ENCODE results near the gene TTLL9. TPM values are rescaled to one million over a fixed set of nuclear protein-coding genes. Genes with fewer than 3 reads are reported as not detected.
"Not testable (repeated sequence)": the region's sequence is repeated elsewhere in the genome, so short reads cannot be mapped to it uniquely, and the experiment has no call there.

Gene TTLL9
- polyA plus RNA-seq, 1 donor = 0.29 TPM

DNA sequence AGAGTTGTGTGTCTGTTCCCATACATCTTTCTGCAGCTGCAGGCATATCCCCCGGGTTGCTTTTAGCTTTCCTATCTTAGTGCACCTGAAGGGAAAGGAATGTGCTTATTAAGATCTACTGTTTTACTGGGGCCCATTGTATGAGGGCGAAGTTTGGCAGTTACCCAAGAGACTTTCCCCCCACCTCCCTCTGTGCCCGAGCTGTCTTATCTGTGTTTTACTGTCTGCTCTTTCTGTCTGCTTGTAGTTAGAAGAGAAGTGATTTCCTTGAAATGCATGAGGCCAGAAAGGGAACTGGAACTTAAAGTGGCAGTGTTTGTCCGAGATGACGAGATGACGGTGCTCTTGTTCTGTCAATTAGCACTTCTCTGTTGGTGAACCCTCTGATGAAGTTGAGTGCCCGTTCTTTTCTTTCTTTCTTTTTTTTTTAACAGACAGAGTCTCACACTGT, 47.6 kb downstream of the TTLL9 start:
- DNase-seq (ENCODE audit: low read depth) = not testable (repeated sequence)

DNA sequence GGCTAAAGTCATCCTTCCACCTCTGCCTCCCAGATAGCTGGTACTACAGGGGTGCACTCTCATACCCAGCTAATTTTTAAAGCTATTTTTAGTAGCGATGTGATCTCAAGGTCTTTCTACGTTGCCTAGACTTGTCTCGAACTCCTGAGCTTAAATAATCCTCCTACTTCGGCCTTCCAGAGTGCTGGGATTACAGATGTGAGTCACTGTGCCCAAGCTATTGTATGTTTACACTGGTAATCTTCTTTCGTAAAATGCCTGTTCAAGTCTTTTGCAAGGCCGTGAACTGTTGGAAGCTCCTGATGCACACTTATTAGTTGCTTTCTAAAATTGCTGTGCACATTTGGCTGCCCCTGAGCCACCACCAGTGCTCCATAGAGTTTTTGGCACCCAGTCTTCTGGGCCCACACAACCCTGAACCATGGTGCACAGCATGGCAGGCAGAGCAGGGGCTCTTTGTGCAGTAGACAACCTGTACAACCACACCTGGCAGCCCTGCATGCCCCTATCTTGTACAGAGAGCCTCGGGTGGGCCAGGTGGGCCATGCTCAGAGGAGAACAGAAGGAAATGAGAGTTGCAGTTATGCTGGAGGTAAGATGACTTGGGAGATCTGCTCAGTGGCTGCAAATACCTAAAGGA, 48.2 kb downstream of the TTLL9 start:
- no peak for DNase-seq (ENCODE audit: low read depth)

DNA sequence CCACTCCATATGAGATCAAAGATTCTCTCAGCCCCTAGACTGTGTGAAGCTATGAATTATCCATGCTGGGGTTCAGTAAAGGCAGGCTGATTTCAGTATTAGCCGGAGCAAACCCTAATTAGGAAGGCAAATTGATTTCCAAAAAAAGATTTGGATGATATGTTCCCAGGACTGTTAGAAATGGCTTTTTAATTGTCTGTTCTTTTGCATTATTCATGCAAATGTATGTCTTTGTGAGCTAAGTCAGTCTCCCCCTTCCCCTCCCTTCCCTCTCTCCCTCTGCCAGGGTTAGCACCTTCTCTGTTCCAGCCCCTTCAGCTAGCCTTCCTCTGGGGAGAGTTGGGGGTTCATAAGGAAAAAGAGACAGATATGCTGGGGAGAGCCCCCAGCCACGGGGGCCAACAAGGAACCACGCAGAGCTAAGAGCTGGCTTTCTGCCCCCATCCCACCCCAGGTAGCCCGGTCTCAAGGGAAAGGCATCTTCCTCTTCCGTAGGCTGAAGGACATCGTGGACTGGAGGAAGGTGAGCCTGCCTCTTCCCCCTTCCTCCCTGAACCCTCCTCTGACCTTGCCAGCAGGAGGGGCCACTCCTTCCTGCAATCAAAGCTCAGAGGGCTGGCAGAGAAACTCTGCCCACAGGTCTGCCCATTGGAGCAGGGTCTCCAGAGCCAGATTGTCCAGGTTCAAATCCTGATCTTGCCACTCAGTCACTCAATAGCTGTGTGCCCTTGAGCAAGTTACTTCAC, 49.1 kb downstream of the TTLL9 start:
- DNase-seq (ENCODE audit: low read depth) = no peak

DNA sequence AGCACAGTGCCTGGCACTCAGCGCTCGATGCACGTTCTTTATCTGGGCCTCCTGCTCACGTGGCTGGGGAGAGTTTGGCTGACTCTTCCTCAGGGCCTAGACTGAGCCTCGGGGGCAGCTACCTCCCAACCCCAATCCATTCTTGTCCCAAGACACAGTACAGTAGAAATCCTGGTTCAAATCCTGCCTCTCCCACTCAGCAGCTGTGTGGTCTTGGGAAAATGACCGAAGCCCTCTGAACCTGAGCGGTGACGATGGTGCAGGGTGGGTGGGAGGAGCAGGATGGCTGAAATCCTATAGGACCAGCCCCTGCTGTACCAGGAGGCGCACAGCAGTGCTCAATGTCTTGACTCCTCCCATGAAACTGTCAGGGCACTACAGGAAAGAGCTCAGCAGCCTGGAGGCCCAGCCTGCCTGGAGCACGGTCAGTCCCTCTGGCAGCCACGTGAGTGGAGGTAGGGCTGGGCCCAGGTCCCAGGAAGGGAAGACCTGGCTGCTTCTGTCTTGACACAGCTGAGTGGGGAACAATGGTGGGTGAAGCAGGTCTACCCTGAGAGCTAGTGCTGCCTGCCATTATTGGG, 49.9 kb downstream of the TTLL9 start:
- no peak for DNase-seq (ENCODE audit: low read depth)

DNA sequence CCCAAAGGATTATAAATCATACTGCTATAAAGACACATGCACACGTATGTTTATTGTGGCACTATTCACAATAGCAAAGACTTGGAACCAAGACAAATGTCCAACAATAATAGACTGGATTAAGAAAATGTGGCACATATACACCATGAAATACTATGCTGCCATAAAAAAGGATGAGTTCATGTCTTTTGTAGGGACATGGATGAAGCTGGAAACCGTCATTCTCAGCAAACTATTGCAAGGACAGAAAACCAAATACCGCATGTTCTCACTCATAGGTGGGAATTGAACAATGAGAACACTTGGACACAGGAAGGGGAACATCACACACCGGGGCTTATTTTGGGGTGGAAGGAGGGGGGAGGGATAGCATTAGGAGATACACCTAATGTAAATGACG, 51.0 kb downstream of the TTLL9 start:
- DNase-seq (ENCODE audit: low read depth) = not testable (repeated sequence)

DNA sequence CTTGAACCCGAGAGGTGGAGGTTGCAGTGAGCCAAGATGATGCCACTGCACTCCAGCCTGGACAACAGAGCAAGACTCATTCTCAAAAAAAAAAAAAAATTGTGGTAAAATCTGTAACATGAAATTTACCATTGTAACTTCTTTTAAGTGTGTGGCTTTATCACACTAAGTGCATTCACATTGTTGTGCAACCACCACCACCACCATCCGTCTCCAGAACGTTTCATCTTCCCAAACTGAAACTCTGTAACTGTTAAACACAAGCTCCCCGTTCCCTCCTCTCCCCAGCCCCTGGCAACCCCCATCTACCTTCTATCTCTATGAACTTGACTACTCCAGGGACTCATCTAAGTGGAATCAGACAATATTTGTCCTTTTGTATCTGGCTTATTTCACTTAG, 51.7 kb downstream of the TTLL9 start:
- DNase-seq (ENCODE audit: low read depth) = no peak

DNA sequence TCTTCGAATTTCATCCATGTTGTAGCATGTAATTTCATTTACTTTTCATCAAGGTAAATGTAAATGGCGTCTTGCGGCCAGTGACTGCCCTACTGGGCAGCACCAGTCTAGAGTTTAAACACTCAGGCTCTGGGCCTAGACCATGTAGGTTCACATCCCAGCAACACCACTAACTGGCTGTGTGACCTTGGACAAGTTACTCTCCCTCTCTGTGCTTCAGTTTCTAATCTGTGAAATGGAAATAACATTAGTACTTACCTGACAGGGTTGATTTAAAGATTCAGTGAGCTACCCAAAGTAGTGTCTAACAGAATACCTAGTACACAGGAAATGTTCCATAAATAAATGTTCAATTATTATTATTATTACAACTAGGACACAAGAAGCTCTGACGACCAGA, 52.2 kb downstream of the TTLL9 start:
- DNase-seq (ENCODE audit: low read depth) = no peak

DNA sequence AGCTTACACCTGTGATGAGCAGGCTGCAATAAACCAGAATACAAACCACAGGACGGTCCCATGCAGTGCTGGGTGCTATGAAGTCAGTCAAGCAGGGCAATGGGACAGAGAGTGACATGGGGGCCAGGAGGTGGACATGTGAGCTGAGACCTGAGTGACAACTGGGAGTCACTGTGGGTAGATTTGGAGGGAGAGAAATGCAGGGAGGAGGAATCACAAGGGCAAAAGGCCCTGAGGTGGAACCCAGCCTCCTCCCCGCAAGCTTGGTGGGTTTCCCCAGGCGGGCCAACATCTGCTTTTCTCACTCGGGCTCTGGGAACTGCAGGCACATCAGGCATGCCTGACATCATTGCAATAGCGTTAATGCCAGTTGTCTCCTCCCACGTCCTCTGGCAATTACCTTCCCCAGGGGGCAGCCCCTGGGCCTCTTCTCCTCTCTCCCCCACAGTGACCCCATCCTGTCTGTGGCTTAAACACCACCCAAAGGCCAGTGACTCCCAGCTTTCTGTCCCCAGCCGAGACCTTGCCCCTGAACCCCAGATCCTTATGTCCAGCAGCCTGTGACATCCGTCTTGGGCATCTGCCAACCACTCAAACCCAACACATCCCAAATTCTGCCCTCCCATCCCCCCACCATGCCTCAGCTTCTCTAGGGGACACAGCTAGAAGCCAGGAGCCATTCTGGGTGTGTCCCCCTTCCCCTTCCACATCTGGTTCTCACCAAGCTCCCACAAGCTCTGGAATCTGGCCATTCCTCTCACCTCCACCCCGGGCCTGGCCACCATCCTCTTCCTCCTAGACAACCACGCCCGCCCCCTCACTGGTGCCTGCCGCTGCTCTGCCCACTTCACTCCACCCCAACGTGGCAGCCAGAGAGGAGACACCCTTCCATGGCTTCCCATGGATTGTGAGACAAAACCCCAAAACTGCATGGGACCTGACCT, 53.2 kb downstream of the TTLL9 start:
- DNase-seq (ENCODE audit: low read depth) = no peak

DNA sequence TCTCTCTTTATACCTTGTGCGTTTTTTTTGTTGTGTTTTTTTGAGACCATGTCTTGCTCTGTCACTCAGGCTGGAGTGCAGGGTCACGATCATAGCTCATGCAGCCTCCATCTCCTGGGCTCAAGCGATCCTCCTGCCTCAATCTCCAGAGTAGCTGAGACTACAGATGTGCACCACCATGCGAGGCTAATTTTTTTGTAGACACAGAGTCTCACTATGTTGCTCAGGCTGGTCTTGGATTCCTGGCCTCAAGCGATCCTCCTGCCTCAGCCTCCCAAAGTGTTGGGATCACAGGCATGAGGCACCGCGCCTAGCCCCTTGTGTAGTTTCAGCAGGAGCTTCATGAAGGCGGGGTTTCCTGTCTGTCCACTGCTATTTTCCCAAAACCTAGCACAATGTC, 54.1 kb downstream of the TTLL9 start:
- no peak for DNase-seq (ENCODE audit: low read depth)

DNA sequence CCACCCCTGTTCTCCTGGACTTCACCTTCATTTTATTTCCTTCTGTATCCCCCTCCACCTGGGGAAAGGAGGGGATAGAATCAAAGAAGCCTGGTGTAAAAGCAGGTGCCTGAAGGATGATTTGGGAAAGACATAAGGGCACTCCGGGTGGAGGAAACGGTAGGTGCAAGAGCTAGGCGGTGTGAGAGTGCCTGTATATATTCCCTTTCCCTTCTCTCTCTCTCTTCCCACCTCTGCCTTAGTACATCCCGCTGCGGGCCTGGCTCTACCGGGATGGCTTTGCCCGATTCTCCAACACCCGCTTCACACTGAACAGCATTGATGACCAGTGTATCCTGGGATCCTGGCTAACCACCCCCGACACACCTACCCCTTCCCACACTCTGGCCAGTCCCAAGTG, 55.2 kb downstream of the TTLL9 start:
- no peak for DNase-seq (ENCODE audit: low read depth)

DNA sequence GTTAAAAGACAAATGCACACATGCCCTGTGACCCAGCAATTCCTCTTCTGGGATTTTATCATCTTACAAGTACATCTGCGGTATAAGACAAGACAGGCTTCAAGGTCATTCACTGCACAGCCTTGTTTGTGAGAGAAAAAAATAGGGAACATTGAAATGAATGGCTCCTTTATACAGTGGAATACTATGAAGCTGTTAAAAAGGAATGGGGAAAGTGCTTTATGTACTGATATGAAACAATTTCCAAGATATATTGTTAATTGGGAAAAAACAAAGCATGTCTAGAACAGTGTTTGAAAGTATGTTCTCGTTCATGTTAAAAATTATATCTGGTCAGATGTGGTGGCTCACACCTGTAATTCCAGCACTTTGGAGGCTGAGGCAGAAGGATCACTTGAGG, 56.1 kb downstream of the TTLL9 start:
- DNase-seq (ENCODE audit: low read depth) = no peak

DNA sequence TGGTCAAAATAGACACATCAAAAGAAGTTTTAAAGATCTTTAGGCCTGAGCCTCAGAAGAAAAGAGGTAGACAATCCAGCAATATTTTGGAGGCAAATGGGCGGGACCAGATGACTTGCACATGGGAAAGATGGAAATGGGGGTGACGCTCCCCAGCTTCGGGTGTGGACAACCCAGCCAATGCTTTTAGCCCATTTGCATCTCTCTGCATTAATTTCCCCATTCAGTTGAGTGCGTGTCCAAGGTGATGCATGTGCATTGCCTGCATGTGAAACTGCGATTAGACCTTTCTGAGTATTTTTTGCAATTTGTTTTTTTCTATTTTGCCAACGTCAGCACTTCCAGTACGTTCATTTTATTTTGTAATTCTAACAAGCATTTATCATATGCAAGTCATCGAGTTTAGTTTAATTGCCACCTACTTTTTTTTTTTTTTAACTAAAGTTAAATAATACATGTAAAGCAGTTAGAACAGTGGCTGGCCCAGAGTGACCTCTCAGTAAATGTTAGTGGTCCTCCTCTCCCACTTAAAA, 57.3 kb downstream of the TTLL9 start:
- no peak for DNase-seq (ENCODE audit: low read depth)

DNA sequence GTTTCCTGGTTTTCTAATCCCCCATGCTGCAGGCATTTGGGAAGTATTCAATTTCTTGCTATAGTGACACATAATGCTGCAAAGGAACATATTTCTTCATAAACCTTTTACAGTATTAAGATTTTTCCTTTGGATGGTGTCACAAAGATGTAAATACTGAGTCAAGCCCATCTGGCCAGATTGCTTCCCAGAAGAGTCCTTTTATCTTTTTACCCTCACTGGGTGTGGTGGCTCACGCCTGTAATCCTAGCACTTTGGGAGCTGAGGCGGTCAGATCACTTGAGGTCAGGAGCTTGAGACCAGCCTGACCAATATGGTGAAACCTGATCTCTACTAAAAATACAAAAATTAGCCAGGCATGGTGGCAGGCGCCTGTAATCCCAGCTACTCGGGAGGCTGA, 59.2 kb downstream of the TTLL9 start:
- DNase-seq (ENCODE audit: low read depth) = not testable (repeated sequence)

DNA sequence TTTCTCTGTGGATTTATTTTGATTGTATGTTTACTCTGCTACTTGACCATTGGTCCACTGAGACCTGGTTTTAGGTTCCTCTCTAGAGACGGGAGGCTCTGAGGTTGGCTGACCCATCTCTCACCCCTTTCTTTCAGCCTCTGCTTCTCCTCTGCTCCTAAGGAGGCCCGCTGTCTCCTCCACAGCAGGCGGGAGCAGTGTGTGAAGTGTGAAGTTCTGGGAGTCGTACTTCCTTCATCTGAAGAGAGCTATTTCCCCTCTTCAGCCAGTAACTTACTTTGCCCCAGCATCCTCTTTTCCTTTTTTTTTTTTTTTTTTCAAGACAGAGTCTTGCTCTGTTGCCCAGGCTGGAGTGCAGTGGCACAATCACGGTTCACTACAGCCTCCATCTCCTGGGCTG, 60.3 kb downstream of the TTLL9 start:
- no peak for DNase-seq (ENCODE audit: low read depth)

DNA sequence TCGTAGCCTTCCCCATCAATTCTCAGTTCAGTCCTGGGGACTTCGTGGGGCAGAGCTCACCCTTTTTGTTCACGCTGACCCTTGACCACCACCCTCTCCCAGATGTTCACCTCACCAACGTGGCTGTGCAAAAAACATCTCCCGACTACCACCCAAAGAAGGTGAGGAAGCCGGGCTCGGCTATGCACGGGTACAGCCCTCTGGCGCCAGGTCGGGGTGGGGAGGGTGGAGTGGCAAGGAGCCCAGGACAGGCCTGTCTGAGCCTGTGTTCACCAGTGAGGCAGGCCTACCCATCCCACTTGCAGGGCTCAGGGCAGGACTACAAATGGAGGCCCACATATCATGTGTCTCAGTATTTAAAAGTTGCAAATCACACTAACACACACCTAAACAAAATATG, 63.3 kb downstream of the TTLL9 start:
- DNase-seq (ENCODE audit: low read depth) = no peak

DNA sequence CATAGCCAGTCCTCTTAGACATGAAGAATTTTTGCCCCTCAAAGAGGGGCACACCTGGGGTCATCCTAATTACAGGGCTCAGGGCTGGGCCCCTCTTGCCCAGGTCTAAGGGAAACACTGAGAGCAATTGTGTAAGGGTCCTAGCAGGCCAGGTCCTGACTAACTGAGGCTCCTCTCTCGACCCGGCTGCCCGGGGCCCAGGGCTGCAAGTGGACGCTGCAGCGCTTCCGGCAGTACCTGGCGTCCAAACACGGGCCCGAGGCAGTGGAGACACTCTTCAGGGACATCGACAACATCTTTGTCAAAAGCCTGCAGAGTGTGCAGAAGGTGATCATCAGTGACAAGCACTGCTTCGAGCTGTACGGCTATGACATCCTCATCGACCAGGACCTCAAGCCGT, 64.1 kb downstream of the TTLL9 start:
- DNase-seq (ENCODE audit: low read depth) = no peak

DNA sequence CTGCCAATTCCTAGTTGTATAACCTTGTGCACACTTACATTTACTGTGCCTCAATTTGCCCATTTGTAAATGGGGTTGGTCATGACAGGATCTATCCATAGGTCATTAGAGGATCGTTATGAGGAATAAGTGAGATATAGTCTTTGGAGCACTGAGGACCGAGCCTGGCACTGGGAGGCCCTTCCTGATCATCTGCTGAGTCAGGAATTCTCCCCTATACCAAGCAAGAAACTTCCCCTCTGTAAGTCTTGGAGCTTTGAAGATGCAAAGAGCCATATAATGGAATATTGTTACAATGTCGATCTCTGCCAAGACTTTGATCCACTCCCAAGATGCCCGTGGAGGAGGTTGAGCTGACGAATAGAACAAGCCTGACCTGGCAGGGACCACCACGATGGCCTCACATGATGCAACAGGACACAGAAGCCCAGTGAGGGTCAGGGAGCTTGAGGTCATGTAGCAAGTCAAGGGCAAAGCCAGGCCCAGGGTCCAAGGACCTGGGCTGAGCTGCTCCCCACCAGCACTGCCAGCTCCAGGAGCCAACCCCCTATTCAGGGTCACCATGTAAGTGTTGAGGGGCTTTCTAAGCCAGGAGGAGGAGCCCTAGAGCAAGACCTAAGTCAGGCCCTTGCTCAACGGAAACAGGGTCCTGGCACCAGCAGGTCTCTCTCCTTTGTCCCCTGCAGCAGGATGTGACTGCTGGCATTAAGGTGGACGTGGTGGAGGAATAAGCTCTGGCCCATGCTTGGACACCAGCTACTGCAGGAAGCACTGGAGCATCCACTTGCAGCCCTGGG, 64.7 kb downstream of the TTLL9 start:
- DNase-seq (ENCODE audit: low read depth) = no peak

DNA sequence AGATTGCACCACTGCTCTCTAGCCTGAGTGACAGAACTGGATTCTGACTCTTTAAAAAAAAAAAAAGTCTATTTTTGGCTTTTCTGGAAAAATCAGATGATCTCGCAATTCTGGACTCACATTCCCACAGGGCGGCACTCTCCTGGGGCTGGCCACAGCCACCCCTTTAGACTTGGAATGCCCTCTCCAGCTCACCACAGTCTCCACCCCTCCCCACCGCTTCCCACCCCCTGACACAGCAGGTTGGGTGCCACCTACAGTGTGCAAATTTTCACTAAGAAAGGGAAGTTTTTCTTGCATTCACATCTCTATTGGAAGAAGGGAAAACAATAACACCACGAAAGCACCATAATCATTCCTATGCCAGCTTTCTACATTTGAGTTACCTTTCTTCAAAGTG, 66.0 kb downstream of the TTLL9 start:
- DNase-seq (ENCODE audit: low read depth) = no peak

DNA sequence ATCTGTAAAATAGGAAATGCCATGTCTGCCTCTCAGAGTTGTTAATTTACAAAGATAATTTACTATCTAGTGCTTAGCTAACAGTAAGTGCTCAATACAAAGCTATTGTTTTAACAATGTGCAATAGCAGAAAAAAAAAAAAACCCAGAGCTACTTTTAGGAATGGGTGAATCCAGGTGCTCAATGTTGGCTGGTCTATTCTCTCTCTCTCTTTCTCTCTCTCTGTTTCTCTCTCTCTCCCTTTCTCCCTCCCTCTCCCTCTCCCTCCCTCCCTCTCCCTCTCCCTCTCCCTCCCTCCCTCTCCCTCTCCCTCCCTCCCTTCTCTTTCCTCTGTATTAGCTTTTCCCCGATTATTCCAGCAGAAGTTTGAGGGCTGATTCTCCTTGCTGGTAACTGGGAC, 67.4 kb downstream of the TTLL9 start:
- no peak for DNase-seq (ENCODE audit: low read depth)

DNA sequence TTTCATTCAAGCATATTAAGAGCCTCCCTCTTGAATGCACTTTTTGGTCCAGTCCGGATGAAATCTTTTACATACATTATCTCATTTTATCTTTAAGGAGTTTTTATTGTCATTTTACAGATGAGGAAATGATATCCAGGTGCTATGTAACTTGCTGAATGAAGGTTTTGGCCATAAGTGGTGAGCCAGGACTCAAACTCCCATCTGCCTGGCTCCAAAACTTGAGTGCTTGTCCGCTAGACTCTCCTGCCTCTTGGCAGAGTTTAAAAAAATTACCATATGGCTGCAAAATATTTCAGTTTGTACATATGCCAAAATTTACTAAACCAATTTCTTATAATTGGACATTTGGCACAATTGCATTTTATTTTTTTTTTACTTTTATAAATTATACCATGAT, 69.2 kb downstream of the TTLL9 start:
- DNase-seq (ENCODE audit: low read depth) = no peak

DNA sequence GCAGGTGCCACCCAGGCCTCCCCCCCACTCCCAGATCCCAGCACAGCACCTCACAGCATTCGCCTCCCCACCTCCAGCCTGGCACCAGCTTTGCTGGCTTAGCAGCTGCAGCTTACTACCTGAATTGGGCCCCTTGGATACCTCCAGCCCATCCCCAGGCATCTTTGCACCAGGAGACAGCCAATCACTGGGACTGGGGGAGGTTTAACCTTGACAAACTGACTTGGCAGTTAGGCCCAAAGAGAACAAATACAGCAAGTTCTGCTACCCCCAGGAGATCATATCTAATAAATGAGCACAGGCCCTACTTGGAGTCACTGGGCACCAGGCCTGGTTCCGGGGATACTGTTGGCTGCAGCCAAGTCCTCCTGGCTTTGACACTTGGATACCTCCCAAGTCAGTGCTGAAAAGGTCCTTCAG, 72.6 kb downstream of the TTLL9 start:
- no peak for DNase-seq (ENCODE audit: low read depth)

Data from forelimb muscle (tissue), 1 donor.